HG03175 (cell line): ENCODE data around the gene ARHGAP6.
A peak's percentile ranks its signal among the peaks of the same experiment; 100 is the strongest.

ENCODE experiments used
- ATAC-seq: cut with Tn5 transposase; IDR thresholded peaks from one replicate; pipeline ENCODE4 v1.9.1; 2021; ENCODE audit warnings: mild to moderate bottlenecking, moderate library complexity; ENCODE audit not compliant: unreplicated experiment

Gene ARHGAP6

GRCh38 chrX:11434607-11435006 lies 231.1 kb downstream of the ARHGAP6 start:
- ATAC-seq, result no peak

- no peak for ATAC-seq
Measured at GRCh38 chrX:11431786-11432185, 233.9 kb downstream of the ARHGAP6 start.

GRCh38 chrX:11430271-11430670 lies 235.4 kb downstream of the ARHGAP6 start:
- no peak for ATAC-seq

- ATAC-seq, result no peak
Measured at GRCh38 chrX:11429538-11430085, 236.1 kb downstream of the ARHGAP6 start.

GRCh38 chrX:11427453-11428071 lies 238.2 kb downstream of the ARHGAP6 start:
- ATAC-seq, result peak; percentile 36

GRCh38 chrX:11426712-11427452 lies 238.8 kb downstream of the ARHGAP6 start:
- ATAC-seq, result no peak

GRCh38 chrX:11424903-11425674 lies 240.6 kb downstream of the ARHGAP6 start:
- no peak for ATAC-seq

- no peak for ATAC-seq
Measured at GRCh38 chrX:11423949-11424348, 241.8 kb downstream of the ARHGAP6 start.

- ATAC-seq, result peak; percentile 94
Measured at GRCh38 chrX:11423362-11423818, 242.3 kb downstream of the ARHGAP6 start.

- ATAC-seq, result no peak
Measured at GRCh38 chrX:11422525-11422857, 243.2 kb downstream of the ARHGAP6 start.

GRCh38 chrX:11421805-11422524 lies 243.8 kb downstream of the ARHGAP6 start:
- ATAC-seq, result no peak

- no peak for ATAC-seq
Measured at GRCh38 chrX:11420851-11421250, 244.9 kb downstream of the ARHGAP6 start.

- ATAC-seq, result no peak
Measured at GRCh38 chrX:11419102-11419501, 246.6 kb downstream of the ARHGAP6 start.

GRCh38 chrX:11416600-11416999 lies 249.1 kb downstream of the ARHGAP6 start:
- no peak for ATAC-seq

GRCh38 chrX:11414091-11414490 lies 251.6 kb downstream of the ARHGAP6 start:
- ATAC-seq, result no peak

- ATAC-seq, result no peak
Measured at GRCh38 chrX:11412715-11413623, 252.8 kb downstream of the ARHGAP6 start.

GRCh38 chrX:11409957-11410356 lies 255.8 kb downstream of the ARHGAP6 start:
- no peak for ATAC-seq

- no peak for ATAC-seq
Measured at GRCh38 chrX:11408783-11409182, 256.9 kb downstream of the ARHGAP6 start.

GRCh38 chrX:11408109-11408405 lies 257.7 kb downstream of the ARHGAP6 start:
- no peak for ATAC-seq
